ENCODE measurements around the gene PRLH. TPM values are rescaled to one million over a fixed set of nuclear protein-coding genes. Genes with fewer than 3 reads are reported as not detected.
"Not testable (repeated sequence)": the region's sequence is repeated elsewhere in the genome, so short reads cannot be mapped to it uniquely, and the experiment has no call there.

PRLH gene
- total RNA-seq, 5 donors from 2014 or later (not counting 1 experiment from before 2014, with no cell fraction given) = not detected

DNA sequence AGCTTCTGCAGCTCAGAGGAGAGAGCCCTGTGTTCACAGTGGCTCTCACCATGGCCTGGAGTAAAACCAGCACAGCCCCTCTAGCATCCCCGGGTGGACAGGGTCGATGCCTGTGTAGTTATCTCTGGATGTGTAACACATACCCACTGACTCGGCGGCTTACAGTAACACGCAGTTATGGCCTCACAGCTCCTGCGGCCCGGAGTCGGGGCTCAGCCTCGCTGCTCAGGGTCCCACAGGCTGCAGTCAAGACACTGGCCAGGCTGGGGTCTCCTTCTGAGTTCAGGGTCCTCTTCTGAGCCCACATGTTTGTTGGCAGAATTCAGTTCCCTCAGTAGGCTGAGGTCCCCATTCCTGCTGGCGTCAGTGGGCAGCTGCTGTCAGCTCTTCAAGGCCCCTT is 26.7 kb downstream of the PRLH start:
- H3K4me1 Mint-ChIP-seq = peaks cover 8 to 15% (median 13%) of the 10 kb centered on the region in 3 donors
- CTCF ChIA-PET = no interaction called here
- H3K27ac Mint-ChIP-seq = no peak overlapping the region
- 93% methylated on average over 10 of the region's 10 CpGs for WGBS (ENCODE audit: insufficient coverage)
- ATAC-seq (replicated peaks in 1 of 4) (no peak), DNase-seq (no peak)
- Histone ChIP-seq H3K9me3 (no peaks in the 10 kb centered on the region), H3K27me3 (replicated peaks in 1 of 2; ENCODE audit: control insufficient read depth in 2 of 2, extremely low read depth in 1 of 2, insufficient read depth in 2 of 2, low read length in 1 of 2) (peaks cover 0 to 3% of the 10 kb centered on the region in 2 experiments), H3K4me1 (ENCODE audit: control insufficient read depth in 1 of 2, extremely low read depth in 1 of 2, insufficient read depth in 2 of 2, low read length in 2 of 2) (peaks cover 6 to 10% of the 10 kb centered on the region in 2 experiments), H3K36me3 (ENCODE audit: control insufficient read depth in 2 of 2, extremely low read depth in 1 of 2, insufficient read depth in 1 of 2, low read length in 1 of 2) (peaks cover 0 to 2% of the 10 kb centered on the region in 2 donors), H3K4me3 (ENCODE audit: control insufficient read depth in 1 of 2, extremely low read depth in 1 of 2, low read length in 1 of 2) (no peak overlapping the region), H3K27ac (ENCODE audit: low read length) (no peak overlapping the region)
- no peak overlapping the region for H3K4me3 Mint-ChIP-seq
- no peaks in the 10 kb centered on the region for H3K9me3 Mint-ChIP-seq
- POLR2A ChIA-PET = no interaction called here
- H3K36me3 Mint-ChIP-seq = no peaks in the 10 kb centered on the region
- H3K27me3 Mint-ChIP-seq = no peaks in the 10 kb centered on the region

DNA sequence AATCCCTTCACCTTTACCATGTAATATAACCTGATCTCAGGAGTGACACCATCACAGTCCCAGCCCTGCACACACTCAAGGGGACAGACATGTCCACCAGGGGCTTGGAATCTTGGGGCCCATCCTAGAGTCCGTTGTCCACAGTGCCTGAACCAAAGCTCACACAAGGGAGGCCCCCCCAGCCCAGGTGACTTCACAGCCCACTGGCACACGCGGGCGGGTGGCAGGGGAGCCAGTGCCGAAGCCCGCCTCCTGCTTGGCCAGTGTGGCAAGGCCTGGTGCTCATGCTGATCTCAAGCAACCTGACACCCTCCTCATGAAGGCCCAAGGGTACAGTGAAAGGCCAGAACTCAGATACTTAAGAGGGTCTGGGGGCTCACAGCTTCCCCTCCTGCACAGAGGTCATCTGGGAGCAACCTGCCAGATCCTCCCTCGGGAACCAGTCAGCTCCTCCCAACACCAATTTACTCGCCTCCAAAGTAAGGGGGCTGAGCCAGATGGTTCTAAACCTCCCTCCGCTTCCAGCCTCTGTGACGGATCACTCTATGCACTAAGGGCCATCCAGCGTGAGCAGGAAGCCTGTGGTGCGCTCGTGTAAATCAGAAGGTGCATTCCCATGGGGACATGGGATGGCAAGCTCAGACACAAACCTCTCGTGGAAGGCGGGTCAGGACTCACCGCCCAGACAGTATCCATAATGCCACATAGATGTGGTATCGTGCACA is 27.4 kb downstream of the PRLH start:
- Histone ChIP-seq H3K4me1 (ENCODE audit: control insufficient read depth in 1 of 2, extremely low read depth in 1 of 2, insufficient read depth in 2 of 2, low read length in 2 of 2) (peaks cover 6 to 10% of the 10 kb centered on the region in 2 experiments), H3K27ac (ENCODE audit: low read length) (no peak overlapping the region), H3K36me3 (ENCODE audit: control insufficient read depth in 2 of 2, extremely low read depth in 1 of 2, insufficient read depth in 1 of 2, low read length in 1 of 2) (no peaks in the 10 kb centered on the region), H3K9me3 (no peaks in the 10 kb centered on the region), H3K4me3 (ENCODE audit: control insufficient read depth in 1 of 2, extremely low read depth in 1 of 2, low read length in 1 of 2) (no peak overlapping the region), H3K27me3 (replicated peaks in 1 of 2; ENCODE audit: control insufficient read depth in 2 of 2, extremely low read depth in 1 of 2, insufficient read depth in 2 of 2, low read length in 1 of 2) (peaks cover 0 to 3% of the 10 kb centered on the region in 2 experiments)
- Mint-ChIP-seq H3K36me3 (no peaks in the 10 kb centered on the region), H3K4me3 (no peak overlapping the region), H3K27me3 (no peaks in the 10 kb centered on the region), H3K27ac (no peak overlapping the region), H3K9me3 (no peaks in the 10 kb centered on the region), H3K4me1 (peaks cover 8 to 22% (median 13%) of the 10 kb centered on the region in 3 donors)
- ChIA-PET CTCF (no interaction called here), POLR2A (no interaction called here)
- WGBS (ENCODE audit: insufficient coverage) = 86% methylated on average over 12 of the region's 17 CpGs
- DNase-seq (no peak), ATAC-seq (replicated peaks in 1 of 4) (no peak)

DNA sequence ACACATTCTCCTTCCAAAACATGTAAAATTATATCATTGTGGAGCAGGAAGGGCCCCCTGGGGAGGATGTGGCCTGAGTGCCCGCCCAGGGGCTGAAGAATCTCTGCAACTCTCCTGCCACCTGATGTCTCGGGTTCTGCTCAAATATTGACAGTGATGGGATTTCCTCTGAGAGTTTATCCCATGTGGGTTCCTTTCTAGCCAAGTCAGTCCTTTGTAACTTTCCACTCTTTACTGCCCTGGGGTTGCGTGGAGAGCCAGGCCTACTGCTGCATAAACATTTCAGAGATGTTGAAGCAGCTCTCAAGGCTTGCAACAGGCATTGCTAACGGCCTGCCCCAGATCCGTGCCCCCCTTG is 28.1 kb downstream of the PRLH start:
- 87% methylated on average over 2 of the region's 5 CpGs for WGBS (ENCODE audit: insufficient coverage)
- no peak overlapping the region for H3K4me3 Mint-ChIP-seq
- Histone ChIP-seq H3K9me3 (no peaks in the 10 kb centered on the region), H3K27ac (ENCODE audit: low read length) (no peak overlapping the region), H3K4me3 (ENCODE audit: control insufficient read depth in 1 of 2, extremely low read depth in 1 of 2, low read length in 1 of 2) (no peak overlapping the region), H3K4me1 (ENCODE audit: control insufficient read depth in 1 of 2, extremely low read depth in 1 of 2, insufficient read depth in 2 of 2, low read length in 2 of 2) (peaks cover 6 to 10% of the 10 kb centered on the region in 2 experiments), H3K27me3 (replicated peaks in 1 of 2; ENCODE audit: control insufficient read depth in 2 of 2, extremely low read depth in 1 of 2, insufficient read depth in 2 of 2, low read length in 1 of 2) (peaks cover 0 to 3% of the 10 kb centered on the region in 2 experiments), H3K36me3 (ENCODE audit: control insufficient read depth in 2 of 2, extremely low read depth in 1 of 2, insufficient read depth in 1 of 2, low read length in 1 of 2) (no peaks in the 10 kb centered on the region)
- H3K4me1 Mint-ChIP-seq = peaks cover 8 to 22% (median 13%) of the 10 kb centered on the region in 3 donors
- H3K27ac Mint-ChIP-seq = no peak overlapping the region
- ATAC-seq (replicated peaks in 1 of 4) (no peak), DNase-seq (no peak)
- no peaks in the 10 kb centered on the region for H3K9me3 Mint-ChIP-seq
- ChIA-PET CTCF (no interaction called here), POLR2A (no interaction called here)
- no peaks in the 10 kb centered on the region for H3K36me3 Mint-ChIP-seq
- H3K27me3 Mint-ChIP-seq = no peaks in the 10 kb centered on the region

DNA sequence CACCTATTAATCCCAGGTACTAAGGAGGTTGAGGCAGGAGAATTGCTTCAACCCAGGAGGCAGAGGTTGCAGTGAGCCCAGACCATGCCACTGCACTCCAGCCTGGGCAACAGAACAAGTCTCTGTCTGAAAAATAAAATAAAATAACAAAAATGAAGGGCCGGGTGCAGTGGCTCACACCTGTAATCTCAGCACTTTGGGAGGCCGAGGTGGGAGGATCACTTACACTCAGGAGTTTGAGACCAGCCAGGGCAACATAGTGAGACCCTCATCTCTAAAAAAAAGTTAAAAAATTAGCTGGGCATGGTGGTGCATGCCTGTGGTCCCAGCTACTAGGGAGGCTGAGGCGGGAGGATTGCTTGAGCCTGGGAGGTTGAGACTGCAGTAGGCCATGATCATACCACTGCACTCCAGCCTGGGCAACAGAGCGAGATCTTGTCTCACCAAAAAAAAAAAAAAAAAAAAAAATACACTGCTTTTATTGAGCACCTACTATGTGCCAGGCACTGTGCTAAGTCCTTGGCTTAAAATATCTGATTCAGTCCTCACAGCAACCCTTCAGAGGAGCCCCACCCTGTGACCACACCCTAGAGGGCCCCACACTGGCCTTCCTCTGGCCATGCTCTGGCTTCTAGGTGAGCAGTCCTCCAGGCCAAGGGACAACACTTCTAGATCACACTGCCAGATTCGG is 29.6 kb downstream of the PRLH start:
- DNase-seq; H3K36me3 ChIP-seq (ENCODE audit: control insufficient read depth in 2 of 2, extremely low read depth in 1 of 2, insufficient read depth in 1 of 2, low read length in 1 of 2); H3K36me3 Mint-ChIP-seq; H3K9me3 Mint-ChIP-seq; H3K4me1 ChIP-seq (ENCODE audit: control insufficient read depth in 1 of 2, extremely low read depth in 1 of 2, insufficient read depth in 2 of 2, low read length in 2 of 2); H3K27me3 Mint-ChIP-seq; H3K4me3 Mint-ChIP-seq; POLR2A ChIA-PET; H3K27me3 ChIP-seq (replicated peaks in 1 of 2; ENCODE audit: control insufficient read depth in 2 of 2, extremely low read depth in 1 of 2, insufficient read depth in 2 of 2, low read length in 1 of 2); ATAC-seq (replicated peaks in 1 of 4); H3K27ac Mint-ChIP-seq; CTCF ChIA-PET; H3K9me3 ChIP-seq; H3K4me3 ChIP-seq (ENCODE audit: control insufficient read depth in 1 of 2, extremely low read depth in 1 of 2, low read length in 1 of 2); H3K27ac ChIP-seq (ENCODE audit: low read length): not testable (repeated sequence)
- peaks cover 8 to 22% (median 8%) of the 10 kb centered on the region in 3 donors for H3K4me1 Mint-ChIP-seq
- 80% methylated on average over 1 of the region's 5 CpGs for WGBS (ENCODE audit: insufficient coverage)

GRCh38 chr2:237596520-237597195 is 30.3 kb downstream of the PRLH start:
- CTCF ChIA-PET = no interaction called here
- no peak overlapping the region for H3K4me3 ChIP-seq (ENCODE audit: control insufficient read depth in 1 of 2, extremely low read depth in 1 of 2, low read length in 1 of 2)
- no peaks in the 10 kb centered on the region for H3K36me3 ChIP-seq (ENCODE audit: control insufficient read depth in 2 of 2, extremely low read depth in 1 of 2, insufficient read depth in 1 of 2, low read length in 1 of 2)
- H3K27ac ChIP-seq (ENCODE audit: low read length) = no peak overlapping the region
- WGBS (ENCODE audit: insufficient coverage) = 93% methylated on average over 10 of the region's 13 CpGs
- POLR2A ChIA-PET = no interaction called here
- H3K4me1 ChIP-seq (ENCODE audit: control insufficient read depth in 1 of 2, extremely low read depth in 1 of 2, insufficient read depth in 2 of 2, low read length in 2 of 2) = peaks cover 0 to 3% of the 10 kb centered on the region in 2 experiments
- Mint-ChIP-seq H3K4me1 (peaks cover 1 to 17% (median 1%) of the 10 kb centered on the region in 3 donors), H3K27me3 (no peaks in the 10 kb centered on the region), H3K36me3 (no peaks in the 10 kb centered on the region), H3K27ac (no peak overlapping the region), H3K4me3 (no peak overlapping the region), H3K9me3 (no peaks in the 10 kb centered on the region)
- ATAC-seq (replicated peaks in 1 of 4) (no peak), DNase-seq (no peak)
- H3K27me3 ChIP-seq (replicated peaks in 1 of 2; ENCODE audit: control insufficient read depth in 2 of 2, extremely low read depth in 1 of 2, insufficient read depth in 2 of 2, low read length in 1 of 2) = no peaks in the 10 kb centered on the region
- H3K9me3 ChIP-seq = no peaks in the 10 kb centered on the region

GRCh38 chr2:237597196-237598145 is 31.1 kb downstream of the PRLH start:
- Histone ChIP-seq H3K4me1 (ENCODE audit: control insufficient read depth in 1 of 2, extremely low read depth in 1 of 2, insufficient read depth in 2 of 2, low read length in 2 of 2) (peaks cover 0 to 2% of the 10 kb centered on the region in 2 experiments), H3K36me3 (ENCODE audit: control insufficient read depth in 2 of 2, extremely low read depth in 1 of 2, insufficient read depth in 1 of 2, low read length in 1 of 2) (no peaks in the 10 kb centered on the region), H3K4me3 (ENCODE audit: control insufficient read depth in 1 of 2, extremely low read depth in 1 of 2, low read length in 1 of 2) (no peak overlapping the region), H3K27me3 (replicated peaks in 1 of 2; ENCODE audit: control insufficient read depth in 2 of 2, extremely low read depth in 1 of 2, insufficient read depth in 2 of 2, low read length in 1 of 2) (no peaks in the 10 kb centered on the region), H3K27ac (ENCODE audit: low read length) (no peak overlapping the region), H3K9me3 (no peaks in the 10 kb centered on the region)
- Mint-ChIP-seq H3K27me3 (no peaks in the 10 kb centered on the region), H3K9me3 (no peaks in the 10 kb centered on the region), H3K27ac (no peak overlapping the region), H3K4me1 (peaks cover 2 to 17% (median 2%) of the 10 kb centered on the region in 3 donors), H3K36me3 (no peaks in the 10 kb centered on the region), H3K4me3 (no peak overlapping the region)
- ChIA-PET POLR2A (no interaction called here), CTCF (no interaction called here)
- no peak for ATAC-seq (replicated peaks in 1 of 4)
- DNase-seq = no peak
- WGBS (ENCODE audit: insufficient coverage) = 81% methylated on average over 27 of the region's 29 CpGs
